Astrocyte of the cerebellum (primary cell): ENCODE measurements around the gene ATF7.

ENCODE experiments used
- DNase-seq: peaks from one replicate; pipeline ENCODE4 v3.0.0-alpha.2; 2011; ENCODE audit warnings: low read depth
- H3K4me3 ChIP-seq: 2 replicates; pipeline ENCODE4 v1.5.1; 2011; ENCODE audit warnings: mild to moderate bottlenecking, low read depth, low read length, moderate library complexity
- CTCF ChIP-seq: IDR thresholded peaks from 2 replicates; pipeline ENCODE4 v1.5.1; 2012; ENCODE audit warnings: low read length, low read depth, moderate library complexity, mild to moderate bottlenecking; ENCODE audit errors: missing control alignments
- in situ Hi-C: cut with HindIII; loops from 2 replicates; pipeline ENCODE4 v1.10.0; 2017; ENCODE audit warnings: low sequenced_read_pairs

The ATF7 gene

GRCh38 chr12:53578783-53579182 lies 47.4 kb downstream of the ATF7 start:
- in situ Hi-C loops: no loop called here
- TF ChIP-seq CTCF: no peak
- no peak for DNase-seq
- H3K4me3 ChIP-seq: no peak overlapping the region

- no peak for DNase-seq
- H3K4me3 ChIP-seq: no peak overlapping the region
- no peak for TF ChIP-seq CTCF
- in situ Hi-C loops: no loop called here
Measured at GRCh38 chr12:53577941-53578352, 48.2 kb downstream of the ATF7 start.

GRCh38 chr12:53575502-53576249 lies 50.5 kb downstream of the ATF7 start:
- H3K4me3 ChIP-seq: no peak overlapping the region
- TF ChIP-seq CTCF: no peak
- in situ Hi-C loops: no loop called here
- no peak for DNase-seq

- in situ Hi-C loops: loop anchor here (25.0 kb wide), 1 partner anchor 90 kb away; no protein-coding TSS in a partner anchor
- TF ChIP-seq CTCF: no peak
Measured at GRCh38 chr12:53572134-53572758, 53.9 kb downstream of the ATF7 start.

GRCh38 chr12:53571295-53571694 lies 54.9 kb downstream of the ATF7 start:
- in situ Hi-C loops: loop anchor here (25.0 kb wide), 1 partner anchor 91 kb away; no protein-coding TSS in a partner anchor
- TF ChIP-seq CTCF: no peak
- DNase-seq: no peak
- no peak overlapping the region for H3K4me3 ChIP-seq

More at GRCh38 chr12:53572134-53572758, 53.9 kb downstream of the ATF7 start:
- no peak for DNase-seq
- no peak overlapping the region for H3K4me3 ChIP-seq

GRCh38 chr12:53568809-53569557 lies 57.2 kb downstream of the ATF7 start:
- H3K4me3 ChIP-seq: no peak overlapping the region
- in situ Hi-C loops: loop anchor here (25.0 kb wide), 1 partner anchor 93 kb away; no protein-coding TSS in a partner anchor
- no peak for DNase-seq
- no peak for TF ChIP-seq CTCF
